ENCODE measurements around the gene CNTNAP2. TPM values are rescaled to one million over a fixed set of nuclear protein-coding genes. Genes with fewer than 3 reads are reported as not detected.

Gene CNTNAP2
- total RNA-seq, 2 donors from 2014 or later, result 4.4 to 8.5 TPM

DNA sequence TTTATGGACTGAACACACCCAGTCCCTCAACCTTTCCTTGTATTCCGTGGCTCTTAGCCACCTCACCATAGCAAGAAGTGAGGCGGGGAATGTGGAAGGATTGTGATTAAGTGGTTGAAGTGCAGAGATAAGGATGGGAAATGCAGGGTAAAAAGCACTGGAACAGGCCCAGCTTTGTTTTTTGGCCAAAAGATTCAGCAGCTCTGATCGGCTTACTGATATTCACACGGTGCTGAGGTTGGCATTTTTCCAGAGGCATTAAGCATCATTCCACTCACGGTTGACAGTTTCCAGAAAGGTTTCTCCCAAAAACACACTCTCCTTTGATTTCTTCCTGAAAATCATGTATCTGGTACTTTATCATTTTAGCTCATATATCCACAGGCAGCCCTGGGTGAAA lies 544.2 kb downstream of the CNTNAP2 start:
- no peaks in the 10 kb centered on the region for H3K27me3 ChIP-seq

DNA sequence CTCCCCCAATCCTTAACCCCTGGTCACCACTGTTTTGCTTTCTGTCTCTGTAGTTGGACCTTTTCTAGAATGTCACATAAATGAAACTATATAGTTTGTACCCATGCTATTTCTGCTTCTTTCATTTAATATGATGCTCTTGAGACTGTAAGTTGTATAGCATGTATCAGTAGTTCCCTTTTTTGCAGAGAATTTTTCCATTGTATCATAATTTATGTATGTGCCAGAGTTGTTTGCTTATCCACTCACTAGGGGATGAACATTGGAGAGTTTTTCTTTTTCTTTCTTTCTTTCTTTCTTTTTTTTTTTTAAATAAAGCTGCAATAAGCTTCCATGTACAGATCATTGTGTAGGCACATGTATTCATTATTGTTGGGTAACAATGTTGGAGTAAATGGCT lies 544.8 kb downstream of the CNTNAP2 start:
- Histone ChIP-seq H3K9ac (ENCODE audit: low read depth in 2 of 2, low read length in 2 of 2) (no peak overlapping the region), H3K4me1 (no peaks in the 10 kb centered on the region), H3K27me3 (no peaks in the 10 kb centered on the region), H3K9me3 (no peaks in the 10 kb centered on the region), H3K4me3 (no peak overlapping the region), H3K27ac (no peak overlapping the region), H3K36me3 (no peaks in the 10 kb centered on the region)
- DNase-seq, result no peak
- intact Hi-C loops (cut with DNase I), result no loop called here
- TF ChIP-seq CTCF (IDR thresholded peaks at IDR 0.05), result no peak

More for the DNA sequence above, 544.2 kb downstream of the CNTNAP2 start:
- intact Hi-C loops (cut with DNase I), result no loop called here
- no peak overlapping the region for H3K9ac ChIP-seq (ENCODE audit: low read depth in 2 of 2, low read length in 2 of 2)
- H3K36me3 ChIP-seq, result no peaks in the 10 kb centered on the region
- TF ChIP-seq CTCF (IDR thresholded peaks at IDR 0.05), result no peak
- no peak for DNase-seq
- no peak overlapping the region for H3K4me3 ChIP-seq
- no peak overlapping the region for H3K27ac ChIP-seq
- H3K4me1 ChIP-seq, result no peaks in the 10 kb centered on the region
- no peaks in the 10 kb centered on the region for H3K9me3 ChIP-seq

GRCh38 chr7:146661929-146662328 lies 545.3 kb downstream of the CNTNAP2 start:
- Histone ChIP-seq H3K9me3 (no peaks in the 10 kb centered on the region), H3K36me3 (no peaks in the 10 kb centered on the region), H3K27ac (no peak overlapping the region), H3K9ac (ENCODE audit: low read depth in 2 of 2, low read length in 2 of 2) (no peak overlapping the region), H3K27me3 (no peaks in the 10 kb centered on the region), H3K4me1 (no peaks in the 10 kb centered on the region), H3K4me3 (no peak overlapping the region)
- no peak for DNase-seq
- intact Hi-C loops (cut with DNase I), result no loop called here
- TF ChIP-seq CTCF (IDR thresholded peaks at IDR 0.05), result no peak

DNA sequence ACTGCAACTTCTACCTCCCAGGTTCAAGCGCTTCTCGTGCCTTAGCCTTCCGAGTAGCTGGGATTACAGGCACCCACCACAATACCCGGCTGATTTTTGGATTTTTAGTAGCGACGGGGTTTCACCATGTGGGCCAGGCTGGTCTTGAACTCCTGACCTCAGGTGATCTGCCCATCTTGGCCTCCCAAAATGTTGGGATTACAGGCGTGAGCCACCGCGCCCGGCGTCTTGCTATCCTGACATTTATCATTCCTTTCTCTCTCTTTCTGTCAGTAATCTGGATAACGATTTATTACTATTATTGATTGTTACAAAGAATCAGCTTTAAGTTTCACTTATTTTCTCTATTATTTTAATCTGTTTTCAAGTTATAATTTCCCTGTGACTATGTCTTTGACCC lies 548.4 kb downstream of the CNTNAP2 start:
- no peaks in the 10 kb centered on the region for H3K9me3 ChIP-seq
- no peak for TF ChIP-seq CTCF (IDR thresholded peaks at IDR 0.05)
- no peaks in the 10 kb centered on the region for H3K4me1 ChIP-seq
- no peak for DNase-seq
- H3K36me3 ChIP-seq, result no peaks in the 10 kb centered on the region
- H3K27me3 ChIP-seq, result no peaks in the 10 kb centered on the region
- intact Hi-C loops (cut with DNase I), result no loop called here
- no peak overlapping the region for H3K4me3 ChIP-seq
- no peak overlapping the region for H3K9ac ChIP-seq (ENCODE audit: low read depth in 2 of 2, low read length in 2 of 2)
- no peak overlapping the region for H3K27ac ChIP-seq

DNA sequence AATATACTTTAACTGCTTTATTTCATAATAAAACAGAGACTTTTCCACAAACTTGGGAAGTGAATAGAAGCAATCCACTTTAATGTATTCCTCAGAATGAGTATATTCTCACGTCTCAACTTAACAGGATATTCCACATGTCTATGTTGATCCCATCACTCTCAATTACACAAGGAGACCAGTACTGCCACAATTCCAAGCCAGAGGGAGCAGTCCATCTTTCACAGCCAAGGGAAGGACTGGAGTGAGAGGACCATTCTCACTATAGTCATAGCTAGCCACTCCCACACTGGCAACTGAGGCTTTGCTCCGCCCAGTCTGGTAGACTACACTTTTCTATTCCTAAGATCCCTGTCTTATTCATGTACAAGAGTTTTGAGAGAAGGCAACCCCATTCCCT lies 553.9 kb downstream of the CNTNAP2 start:
- no peak overlapping the region for H3K4me3 ChIP-seq
- no peak overlapping the region for H3K9ac ChIP-seq (ENCODE audit: low read depth in 2 of 2, low read length in 2 of 2)
- no peak for DNase-seq
- no peak for TF ChIP-seq CTCF (IDR thresholded peaks at IDR 0.05)
- intact Hi-C loops (cut with DNase I), result no loop called here
- H3K27me3 ChIP-seq, result no peaks in the 10 kb centered on the region
- no peaks in the 10 kb centered on the region for H3K9me3 ChIP-seq
- H3K36me3 ChIP-seq, result no peaks in the 10 kb centered on the region
- no peak overlapping the region for H3K27ac ChIP-seq
- H3K4me1 ChIP-seq, result no peaks in the 10 kb centered on the region

- no peak overlapping the region for H3K4me3 ChIP-seq
- no peaks in the 10 kb centered on the region for H3K27me3 ChIP-seq
- no peaks in the 10 kb centered on the region for H3K9me3 ChIP-seq
- H3K9ac ChIP-seq (ENCODE audit: low read depth in 2 of 2, low read length in 2 of 2), result no peak overlapping the region
- no peaks in the 10 kb centered on the region for H3K4me1 ChIP-seq
- DNase-seq, result no peak
- TF ChIP-seq CTCF (IDR thresholded peaks at IDR 0.05), result no peak
- H3K27ac ChIP-seq, result no peak overlapping the region
- H3K36me3 ChIP-seq, result no peaks in the 10 kb centered on the region
- intact Hi-C loops (cut with DNase I), result no loop called here
These were observed 564.9 kb downstream of the CNTNAP2 start for GRCh38 chr7:146681487-146681886.
